BJ (cell line): ENCODE measurements around the gene C1D. TPM values are rescaled to one million over a fixed set of nuclear protein-coding genes. Genes with fewer than 3 reads are reported as not detected.

Experiments
- CTCF ChIA-PET: fragments of 350-600 bp; formaldehyde crosslinking; extraction: SDS; loops from one replicate; lab custom pipeline; 2021; ENCODE audit warnings: antibody characterized with exemption, inconsistent platforms; lab: Yijun Ruan, JAX
- POLR2A ChIA-PET: fragments of 300-600 bp; sonication (Branson Sonifier 250); formaldehyde crosslinking; extraction: SDS; loops from one replicate; lab custom pipeline; 2021; ENCODE audit warnings: antibody characterized with exemption; lab: Charles Lee
- DNase-seq: peaks from one replicate; pipeline ENCODE4 v3.0.0-alpha.2; 2011; ENCODE audit warnings: low read depth
- H3K27me3 ChIP-seq: 2 replicates; pipeline ENCODE4 v1.6.0; 2011; ENCODE audit warnings: low read length; ENCODE audit not compliant: control insufficient read depth, insufficient read depth
- H3K36me3 ChIP-seq: 2 replicates; pipeline ENCODE4 v1.5.1; 2011; ENCODE audit warnings: low read length; ENCODE audit not compliant: control insufficient read depth, insufficient read depth
- H3K4me3 ChIP-seq: 2 replicates; pipeline ENCODE4 v1.5.1; 2011; ENCODE audit warnings: low read depth, mild to moderate bottlenecking, control low read depth, low read length
- polyA minus RNA-seq: library from RNA; depleted of rRNA, polyadenylated mRNA; stranded (reverse); fragments of >200 nt; gene quantifications from 2 replicates; pipeline ENCODE4 v1.2.3, GENCODE V29; 2011; rRNA and poly(A)+ RNA removed
- polyA plus RNA-seq: library from polyadenylated mRNA; depleted of rRNA; stranded (reverse); fragments of >200 nt; gene quantifications from 2 replicates; pipeline ENCODE4 v1.2.3, GENCODE V29; 2011; rRNA removed
- TF ChIP-seq, protein P1 (sequence below): IDR thresholded peaks from 2 replicates; pipeline ENCODE4 v1.5.1; 2011; ENCODE audit warnings: low read depth, mild to moderate bottlenecking, control low read depth, inconsistent platforms, low read length, moderate library complexity; ENCODE audit not compliant: insufficient read depth

The C1D gene, protein sequence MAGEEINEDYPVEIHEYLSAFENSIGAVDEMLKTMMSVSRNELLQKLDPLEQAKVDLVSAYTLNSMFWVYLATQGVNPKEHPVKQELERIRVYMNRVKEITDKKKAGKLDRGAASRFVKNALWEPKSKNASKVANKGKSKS
- 11.4 and 30.4 TPM in 2 replicates for polyA plus RNA-seq
- polyA minus RNA-seq = 2.0 and 2.5 TPM in 2 replicates

DNA sequence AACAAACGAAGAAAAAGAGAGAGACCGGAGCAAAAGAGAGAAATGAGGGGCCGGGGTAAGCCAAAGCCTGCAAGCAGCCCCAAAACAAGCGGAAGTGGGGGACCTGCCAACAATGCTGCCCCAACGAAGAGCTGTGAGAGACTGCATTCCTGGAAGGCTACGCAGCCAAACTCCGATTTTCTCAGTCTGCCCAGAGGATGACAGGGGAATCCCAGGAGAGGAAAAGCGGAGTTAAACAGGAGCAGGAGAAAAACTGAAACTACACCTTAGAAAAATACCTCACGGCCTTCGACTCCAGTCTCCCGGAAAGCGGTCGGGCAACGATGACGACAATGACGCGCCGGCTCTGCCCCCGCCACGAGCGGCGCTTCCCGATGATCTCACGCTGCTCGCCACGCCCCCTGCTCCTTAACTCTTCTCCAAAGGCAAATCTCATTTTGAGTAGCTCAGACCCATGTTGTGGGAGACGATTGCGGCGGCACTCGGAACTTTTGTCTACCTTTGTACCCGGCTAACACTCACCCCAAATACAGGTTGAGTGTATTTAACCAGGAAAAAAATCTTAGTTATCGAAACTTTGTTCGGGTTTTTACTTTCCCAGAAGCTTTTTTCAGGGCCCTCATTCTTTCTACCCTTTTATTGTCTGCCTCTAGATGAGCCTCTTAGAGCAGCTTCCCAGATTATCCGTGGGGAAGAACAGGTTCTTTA lies at the start of gene C1D:
C1D (minus strand) TSS at position 325 of the 708 bp plus-strand sequence. CDS start 15,694 bp downstream, outside the sequence.
- Histone ChIP-seq H3K27me3 (no peaks in the 10 kb centered on the region), H3K36me3 (no peaks in the 10 kb centered on the region; the same call in 1 of the 2 replicates), H3K4me3 (peak within 1 kb of the TSS; percentile 56)
- POLR2A ChIA-PET = no interaction called here
- TF ChIP-seq, protein P1, sequence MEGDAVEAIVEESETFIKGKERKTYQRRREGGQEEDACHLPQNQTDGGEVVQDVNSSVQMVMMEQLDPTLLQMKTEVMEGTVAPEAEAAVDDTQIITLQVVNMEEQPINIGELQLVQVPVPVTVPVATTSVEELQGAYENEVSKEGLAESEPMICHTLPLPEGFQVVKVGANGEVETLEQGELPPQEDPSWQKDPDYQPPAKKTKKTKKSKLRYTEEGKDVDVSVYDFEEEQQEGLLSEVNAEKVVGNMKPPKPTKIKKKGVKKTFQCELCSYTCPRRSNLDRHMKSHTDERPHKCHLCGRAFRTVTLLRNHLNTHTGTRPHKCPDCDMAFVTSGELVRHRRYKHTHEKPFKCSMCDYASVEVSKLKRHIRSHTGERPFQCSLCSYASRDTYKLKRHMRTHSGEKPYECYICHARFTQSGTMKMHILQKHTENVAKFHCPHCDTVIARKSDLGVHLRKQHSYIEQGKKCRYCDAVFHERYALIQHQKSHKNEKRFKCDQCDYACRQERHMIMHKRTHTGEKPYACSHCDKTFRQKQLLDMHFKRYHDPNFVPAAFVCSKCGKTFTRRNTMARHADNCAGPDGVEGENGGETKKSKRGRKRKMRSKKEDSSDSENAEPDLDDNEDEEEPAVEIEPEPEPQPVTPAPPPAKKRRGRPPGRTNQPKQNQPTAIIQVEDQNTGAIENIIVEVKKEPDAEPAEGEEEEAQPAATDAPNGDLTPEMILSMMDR = no peak
- CTCF ChIA-PET = no interaction called here
- peak; percentile 51 for DNase-seq

DNA sequence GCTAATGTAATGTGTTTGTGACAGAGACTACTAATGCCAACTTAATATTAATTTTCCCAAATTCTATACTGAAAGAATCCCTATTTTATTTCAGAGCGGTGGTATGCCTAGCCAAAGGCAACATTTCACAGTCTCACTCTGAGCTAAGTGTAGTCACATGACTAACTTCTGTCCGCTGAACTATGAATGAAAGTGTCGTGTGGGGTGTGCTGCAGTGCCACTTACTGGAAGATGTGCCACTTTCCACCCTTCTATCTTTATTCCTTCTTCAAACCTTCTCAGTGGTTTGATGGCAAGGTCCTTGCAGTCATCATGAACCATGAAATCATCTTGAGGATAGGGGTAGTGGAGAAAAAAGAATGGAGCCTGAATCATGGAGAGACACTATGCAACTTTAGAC lies 47.3 kb upstream of the C1D start:
- no peaks in the 10 kb centered on the region for H3K27me3 ChIP-seq
- no peak overlapping the region for H3K4me3 ChIP-seq
- ChIA-PET POLR2A (no interaction called here), CTCF (no interaction called here)
- no peak for DNase-seq
- no peaks in the 10 kb centered on the region for H3K36me3 ChIP-seq
- TF ChIP-seq, protein P1 = no peak

DNA sequence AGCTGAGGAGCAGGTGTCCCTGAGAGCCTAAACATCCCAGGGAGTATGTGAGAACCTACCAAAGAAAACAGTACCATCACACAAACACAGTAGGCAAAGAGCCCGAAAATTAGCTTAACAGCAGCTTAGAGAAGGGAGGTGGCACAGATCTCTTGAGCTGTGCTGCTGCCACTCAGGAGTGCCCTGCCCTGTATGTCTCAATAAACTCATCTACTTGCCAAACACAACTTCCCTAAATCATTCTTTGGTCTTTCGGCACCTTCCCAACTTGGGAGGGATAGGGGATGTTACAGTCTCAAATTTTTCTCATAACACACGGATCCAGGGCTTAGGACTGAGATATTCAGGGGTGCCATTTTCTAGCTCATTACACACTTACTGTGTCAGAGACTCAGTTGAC lies 45.3 kb upstream of the C1D start:
- Histone ChIP-seq H3K36me3 (no peaks in the 10 kb centered on the region), H3K4me3 (no peak overlapping the region), H3K27me3 (no peaks in the 10 kb centered on the region)
- ChIA-PET CTCF (interaction anchor here (0.8 kb wide), 1 partner anchor 14 kb away, joined by 3 read pairs; no protein-coding TSS in a partner anchor), POLR2A (no interaction called here)
- DNase-seq = no peak
- TF ChIP-seq, protein P1 = no peak

DNA sequence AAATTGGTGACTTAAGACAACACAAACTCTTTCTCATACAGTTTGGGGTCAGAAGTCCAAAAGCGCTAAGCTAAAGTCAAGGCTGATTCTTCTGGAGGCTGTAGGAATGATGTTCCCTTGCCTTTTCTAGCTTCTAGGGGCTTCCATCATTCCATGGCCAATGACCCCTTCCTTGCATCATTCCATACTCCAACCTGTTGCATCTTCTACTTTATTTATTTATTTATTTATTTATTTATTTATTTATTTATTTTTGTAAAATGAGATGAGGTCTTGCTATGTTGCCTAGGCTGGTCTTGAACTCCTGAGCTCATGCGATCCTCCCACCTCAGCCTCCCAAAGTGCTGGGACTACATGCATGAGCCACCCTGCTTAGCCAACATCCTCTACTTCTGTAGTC lies 44.7 kb upstream of the C1D start:
- no peak for DNase-seq
- ChIA-PET CTCF (interaction anchor here (0.9 to 1.3 kb wide), 2 partner anchors 11 to 14 kb away, joined by 3 to 5 read pairs; no protein-coding TSS in a partner anchor), POLR2A (no interaction called here)
- H3K36me3 ChIP-seq = no peaks in the 10 kb centered on the region
- TF ChIP-seq, protein P1 = no peak
- no peak overlapping the region for H3K4me3 ChIP-seq
- H3K27me3 ChIP-seq = no peaks in the 10 kb centered on the region

DNA sequence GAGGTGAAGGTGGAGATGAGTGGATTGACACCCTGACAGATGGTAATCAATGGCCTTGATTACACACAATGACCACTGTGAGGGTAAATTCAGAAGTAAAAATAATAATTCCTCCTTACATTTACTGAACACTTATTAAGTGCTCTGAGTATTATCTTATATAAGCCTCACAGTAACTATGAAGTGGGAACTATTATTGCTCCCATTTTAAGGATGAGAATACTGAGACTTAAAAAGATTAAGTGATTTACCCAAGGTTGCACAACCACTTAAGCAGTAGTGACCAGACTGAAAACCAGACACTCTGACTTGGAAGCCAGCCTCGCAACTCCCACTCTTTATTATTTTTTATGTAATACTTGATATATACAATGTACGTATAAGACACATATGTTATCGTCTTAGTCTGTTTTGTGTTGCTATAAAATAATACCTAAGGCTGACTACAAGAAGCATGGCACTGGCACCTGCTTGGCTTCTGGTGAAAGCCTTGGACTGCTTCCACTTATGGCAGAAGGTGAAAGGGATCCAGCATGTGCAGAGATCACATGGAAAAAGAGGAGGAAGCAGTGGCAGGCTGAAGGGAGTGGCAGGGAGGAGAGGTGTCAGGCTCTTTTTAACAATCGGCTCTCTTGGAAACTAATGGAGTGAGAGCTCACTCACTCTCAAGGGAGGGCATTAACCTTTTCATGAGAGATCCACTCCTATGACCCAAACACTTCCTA lies 41.5 kb upstream of the C1D start:
- DNase-seq = no peak
- ChIA-PET POLR2A (no interaction called here), CTCF (no interaction called here)
- Histone ChIP-seq H3K27me3 (no peaks in the 10 kb centered on the region), H3K4me3 (no peak overlapping the region), H3K36me3 (no peaks in the 10 kb centered on the region)
- TF ChIP-seq, protein P1 = no peak
